ENCODE measurements around the gene WSB1. TPM values are rescaled to one million over a fixed set of nuclear protein-coding genes. Genes with fewer than 3 reads are reported as not detected.

The WSB1 gene
- total and polyA plus RNA-seq, 3 experiments from 2014 or later: 71.0 to 187 (median 72.5) TPM

DNA sequence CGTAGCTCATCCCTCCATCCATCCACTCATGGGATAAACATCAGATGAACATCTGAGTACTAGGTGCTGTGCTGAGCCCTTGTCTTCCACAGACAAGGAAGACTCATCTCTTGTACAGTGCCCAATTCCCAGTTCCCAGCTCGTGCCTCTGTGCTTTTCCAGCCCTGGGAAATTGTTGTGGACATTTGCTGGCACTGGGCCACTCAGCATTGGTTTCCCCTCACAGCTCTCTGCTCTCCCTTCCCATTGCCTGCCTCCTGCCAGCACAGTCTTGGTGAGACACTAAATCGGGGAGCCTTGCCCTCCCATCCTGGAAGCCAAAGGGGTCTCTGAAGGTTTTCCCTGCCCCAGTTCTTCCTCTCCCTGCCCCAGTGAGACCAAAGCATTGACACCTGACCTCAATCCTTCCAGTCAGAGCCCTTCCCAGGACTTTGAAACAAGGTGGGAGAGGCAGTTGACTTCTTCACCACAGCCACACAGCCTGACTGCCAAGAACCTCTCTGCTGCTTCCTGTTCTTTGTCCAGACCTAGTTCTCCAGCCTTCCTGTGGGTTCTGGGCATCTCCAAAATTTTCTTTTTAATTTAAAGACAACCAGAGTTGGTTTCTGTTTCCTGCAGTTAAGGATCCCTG, 50.2 kb downstream of the WSB1 start:
- Mint-ChIP-seq H3K27me3 (peaks cover 0 to 7% of the 10 kb centered on the region in 2 donors), H3K27ac (no peak overlapping the region), H3K4me1 (peaks cover 7 to 18% (median 9%) of the 10 kb centered on the region in 3 donors), H3K9me3 (no peaks in the 10 kb centered on the region), H3K36me3 (no peaks in the 10 kb centered on the region), H3K4me3 (no peak overlapping the region)
- POLR2A ChIA-PET: interaction anchor here (1.1 kb wide), 1 partner anchor 50 kb away, joined by 3 read pairs; no protein-coding TSS in a partner anchor
- Histone ChIP-seq H3K4me3 (ENCODE audit: low read length) (no peak overlapping the region), H3K9me3 (ENCODE audit: low read length) (no peaks in the 10 kb centered on the region), H3K27ac (ENCODE audit: low read depth, low read length) (no peak overlapping the region), H3K36me3 (ENCODE audit: insufficient read depth, low read length) (no peaks in the 10 kb centered on the region), H3K27me3 (ENCODE audit: insufficient read depth, low read length, poor library complexity, severe bottlenecking) (no peaks in the 10 kb centered on the region), H3K4me1 (ENCODE audit: insufficient read depth, low read length) (peaks cover 3% of the 10 kb centered on the region)
- CTCF ChIA-PET: interaction anchor here (1.2 to 1.7 kb wide), 2 partner anchors 11 to 256 kb away, joined by 5 to 8 read pairs; no protein-coding TSS in a partner anchor
- no peak for DNase-seq

GRCh38 chr17:27345141-27345904, 51.4 kb downstream of the WSB1 start:
- Histone ChIP-seq H3K4me1 (ENCODE audit: insufficient read depth, low read length) (peaks cover 3% of the 10 kb centered on the region), H3K9me3 (ENCODE audit: low read length) (no peaks in the 10 kb centered on the region), H3K4me3 (ENCODE audit: low read length) (no peak overlapping the region), H3K36me3 (ENCODE audit: insufficient read depth, low read length) (no peaks in the 10 kb centered on the region), H3K27me3 (ENCODE audit: insufficient read depth, low read length, poor library complexity, severe bottlenecking) (no peaks in the 10 kb centered on the region), H3K27ac (ENCODE audit: low read depth, low read length) (peak overlapping the region; percentile 47)
- Mint-ChIP-seq H3K4me1 (peaks cover 7 to 18% (median 9%) of the 10 kb centered on the region in 3 donors), H3K9me3 (no peaks in the 10 kb centered on the region), H3K27me3 (peaks cover 0 to 7% of the 10 kb centered on the region in 2 donors), H3K36me3 (no peaks in the 10 kb centered on the region), H3K4me3 (no peak overlapping the region), H3K27ac (no peak overlapping the region)
- ChIA-PET CTCF (interaction anchor here (1.2 to 1.7 kb wide), 2 partner anchors 12 to 255 kb away, joined by 5 to 8 read pairs; no protein-coding TSS in a partner anchor), POLR2A (no interaction called here)
- no peak for DNase-seq

GRCh38 chr17:27346228-27346899, 52.5 kb downstream of the WSB1 start:
- H3K36me3 Mint-ChIP-seq: no peaks in the 10 kb centered on the region
- peaks cover 7 to 18% (median 9%) of the 10 kb centered on the region in 3 donors for H3K4me1 Mint-ChIP-seq
- ChIA-PET CTCF (interaction anchor here (1.2 to 2.0 kb wide), 2 partner anchors 13 to 253 kb away, joined by 3 to 8 read pairs; no protein-coding TSS in a partner anchor), POLR2A (no interaction called here)
- peak overlapping the region; percentile 33 for H3K27ac ChIP-seq (ENCODE audit: low read depth, low read length)
- no peaks in the 10 kb centered on the region for H3K27me3 ChIP-seq (ENCODE audit: insufficient read depth, low read length, poor library complexity, severe bottlenecking)
- H3K4me3 Mint-ChIP-seq: no peak overlapping the region
- H3K27ac Mint-ChIP-seq: peak overlapping the region in 4 of 8 donors; percentile 8 to 60 (median 20)
- no peaks in the 10 kb centered on the region for H3K36me3 ChIP-seq (ENCODE audit: insufficient read depth, low read length)
- H3K27me3 Mint-ChIP-seq: peaks cover 0 to 7% of the 10 kb centered on the region in 2 donors
- no peaks in the 10 kb centered on the region for H3K9me3 ChIP-seq (ENCODE audit: low read length)
- DNase-seq: no peak
- H3K4me3 ChIP-seq (ENCODE audit: low read length): no peak overlapping the region
- no peaks in the 10 kb centered on the region for H3K9me3 Mint-ChIP-seq
- H3K4me1 ChIP-seq (ENCODE audit: insufficient read depth, low read length): peaks cover 3% of the 10 kb centered on the region

DNA sequence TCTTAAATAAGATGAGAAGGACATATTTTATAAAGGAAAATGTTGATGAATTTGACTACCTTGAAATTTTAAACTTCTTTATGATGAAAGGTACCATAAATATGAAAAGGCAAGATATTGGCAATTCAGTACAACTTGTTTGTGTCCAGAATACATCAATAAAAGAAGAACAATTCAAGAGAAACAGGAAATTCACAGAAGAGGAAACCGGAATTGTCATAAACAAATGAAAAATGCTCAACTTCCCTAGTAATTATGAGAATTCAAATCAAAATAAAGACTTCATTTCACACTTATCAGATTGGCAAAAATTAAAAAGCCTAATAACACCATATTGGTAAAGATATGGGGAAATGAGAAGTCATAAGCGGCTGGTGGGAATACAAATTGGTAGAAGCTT, 54.3 kb downstream of the WSB1 start:
- ChIA-PET POLR2A (interaction anchor here (0.6 kb wide), 1 partner anchor 17 kb away, joined by 3 read pairs; no protein-coding TSS in a partner anchor), CTCF (interaction anchor here (2.0 kb wide), 1 partner anchor 15 kb away, joined by 8 read pairs; no protein-coding TSS in a partner anchor)
- Mint-ChIP-seq H3K9me3 (no peaks in the 10 kb centered on the region), H3K4me1 (peaks cover 15 to 29% (median 24%) of the 10 kb centered on the region in 3 donors), H3K27me3 (peaks cover 0 to 7% of the 10 kb centered on the region in 2 donors), H3K36me3 (no peaks in the 10 kb centered on the region), H3K27ac (peak overlapping the region in 5 of 8 donors; percentile 52 to 74 (median 68)), H3K4me3 (peak overlapping the region; percentile 43 to 82 (median 68))
- Histone ChIP-seq H3K36me3 (ENCODE audit: insufficient read depth, low read length) (no peaks in the 10 kb centered on the region), H3K4me3 (ENCODE audit: low read length) (no peak overlapping the region), H3K27me3 (ENCODE audit: insufficient read depth, low read length, poor library complexity, severe bottlenecking) (no peaks in the 10 kb centered on the region), H3K4me1 (ENCODE audit: insufficient read depth, low read length) (peaks cover 3% of the 10 kb centered on the region), H3K27ac (ENCODE audit: low read depth, low read length) (no peak overlapping the region), H3K9me3 (ENCODE audit: low read length) (no peaks in the 10 kb centered on the region)
- no peak for DNase-seq

DNA sequence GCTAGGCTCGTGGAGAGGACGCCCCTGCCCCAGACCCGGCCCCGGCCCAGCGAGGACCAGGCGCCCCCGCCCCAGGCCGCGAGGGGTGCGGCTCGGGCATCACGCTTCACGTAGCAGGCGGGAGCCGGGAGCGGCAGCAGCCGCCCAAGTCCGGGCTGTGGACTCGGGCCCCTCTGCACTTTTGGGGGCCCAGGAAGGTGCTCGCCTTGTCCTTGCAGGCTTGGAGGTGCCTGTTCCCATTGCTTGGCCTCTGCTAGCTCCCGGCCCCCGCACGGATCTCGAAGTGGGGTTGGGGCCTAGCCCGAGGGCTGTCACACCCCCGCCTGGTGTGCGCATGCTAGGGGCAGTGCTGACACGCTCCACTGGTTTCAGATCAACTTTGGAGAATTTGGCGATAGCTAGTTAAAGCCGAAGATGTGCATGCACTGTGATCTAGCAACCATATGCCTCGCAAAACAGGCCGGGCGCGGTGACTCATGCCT, 55.7 kb downstream of the WSB1 start:
- Histone ChIP-seq H3K4me1 (ENCODE audit: insufficient read depth, low read length) (peaks cover 10% of the 10 kb centered on the region), H3K9me3 (ENCODE audit: low read length) (no peaks in the 10 kb centered on the region), H3K4me3 (ENCODE audit: low read length) (no peak overlapping the region), H3K36me3 (ENCODE audit: insufficient read depth, low read length) (no peaks in the 10 kb centered on the region), H3K27me3 (ENCODE audit: insufficient read depth, low read length, poor library complexity, severe bottlenecking) (no peaks in the 10 kb centered on the region), H3K27ac (ENCODE audit: low read depth, low read length) (no peak overlapping the region)
- Mint-ChIP-seq H3K27me3 (no peaks in the 10 kb centered on the region), H3K27ac (peak overlapping the region in 3 of 8 donors; percentile 17 to 83 (median 74)), H3K36me3 (no peaks in the 10 kb centered on the region), H3K9me3 (no peaks in the 10 kb centered on the region), H3K4me3 (peak overlapping the region in 2 of 7 donors; percentile 24 to 54), H3K4me1 (peaks cover 22 to 36% (median 36%) of the 10 kb centered on the region in 3 donors)
- CTCF ChIA-PET: interaction anchor here (0.6 to 7.3 kb wide), 7 partner anchors 13 to 253 kb away, joined by 3 to 78 read pairs (median 3); no protein-coding TSS in a partner anchor
- no peak for DNase-seq
- POLR2A ChIA-PET: no interaction called here

DNA sequence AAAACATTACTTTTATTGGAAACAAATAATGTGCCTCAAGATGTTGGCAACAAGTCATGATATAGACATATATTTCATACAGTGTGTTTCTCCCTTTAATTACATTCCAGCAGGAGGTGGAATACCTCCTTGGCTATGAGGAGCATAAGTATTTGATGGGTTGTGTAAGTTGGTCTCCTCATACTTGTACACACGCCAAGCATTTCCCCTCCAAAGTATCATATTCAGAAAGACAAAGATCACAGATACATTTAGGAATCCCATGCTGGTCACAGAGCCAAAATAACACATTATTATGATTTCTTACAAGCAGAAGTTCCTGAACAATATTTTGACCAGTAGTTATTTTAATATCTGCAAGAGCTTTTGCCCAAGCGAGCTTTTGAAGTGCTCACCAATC, 57.8 kb downstream of the WSB1 start:
- Mint-ChIP-seq H3K27ac (peak overlapping the region in 7 of 8 donors; percentile 12 to 95 (median 45)), H3K9me3 (no peaks in the 10 kb centered on the region), H3K36me3 (no peaks in the 10 kb centered on the region), H3K4me1 (peaks cover 20 to 40% (median 31%) of the 10 kb centered on the region in 3 donors), H3K4me3 (peak overlapping the region in 3 of 7 donors; percentile 3 to 60 (median 13)), H3K27me3 (no peaks in the 10 kb centered on the region)
- H3K4me1 ChIP-seq (ENCODE audit: insufficient read depth, low read length): peaks cover 11% of the 10 kb centered on the region
- ChIA-PET CTCF (interaction anchor here (1.2 to 7.3 kb wide), 5 partner anchors 36 to 303 kb away, joined by 3 to 78 read pairs (median 5); partner anchors contain the start of gene WSB1), POLR2A (interaction anchor here (0.9 kb wide), 1 partner anchor 57 kb away, joined by 3 read pairs; the partner anchor contains the start of gene WSB1)
- no peak overlapping the region for H3K4me3 ChIP-seq (ENCODE audit: low read length)
- H3K9me3 ChIP-seq (ENCODE audit: low read length): no peaks in the 10 kb centered on the region
- no peaks in the 10 kb centered on the region for H3K36me3 ChIP-seq (ENCODE audit: insufficient read depth, low read length)
- H3K27me3 ChIP-seq (ENCODE audit: insufficient read depth, low read length, poor library complexity, severe bottlenecking): no peaks in the 10 kb centered on the region
- DNase-seq: no peak
- no peak overlapping the region for H3K27ac ChIP-seq (ENCODE audit: low read depth, low read length)

DNA sequence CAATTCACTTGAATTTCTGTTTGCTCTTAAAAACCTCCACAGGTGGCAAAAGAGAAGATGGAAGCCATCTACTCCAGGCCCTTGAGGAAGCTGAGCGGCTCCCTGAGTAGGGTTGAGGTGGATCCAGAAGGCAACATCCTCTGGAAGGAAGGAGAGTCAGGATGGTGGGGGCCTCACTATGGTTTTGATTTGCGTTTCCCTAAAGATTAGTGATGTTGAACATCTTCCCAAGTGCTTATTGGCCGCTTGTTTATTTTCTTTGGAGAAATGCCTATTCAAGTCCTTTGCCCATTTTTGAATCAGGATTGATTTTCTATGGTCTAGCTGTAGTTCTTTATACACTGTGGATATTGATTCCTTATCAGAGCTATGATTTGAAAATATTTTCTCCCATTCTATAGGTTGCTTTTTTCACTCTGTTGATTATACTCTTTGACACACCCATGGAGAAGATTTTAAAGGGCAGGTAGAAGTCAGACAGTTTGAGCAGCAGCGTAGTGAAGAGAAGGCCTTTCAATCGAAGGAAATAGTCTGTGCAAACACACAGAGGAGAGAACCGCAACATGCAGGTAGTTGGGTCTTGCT, 58.6 kb downstream of the WSB1 start:
- Mint-ChIP-seq H3K27ac (peak overlapping the region; percentile 51 to 95 (median 86)), H3K27me3 (no peaks in the 10 kb centered on the region), H3K4me1 (peaks cover 20 to 40% (median 31%) of the 10 kb centered on the region in 3 donors), H3K36me3 (no peaks in the 10 kb centered on the region), H3K4me3 (peak overlapping the region; percentile 60 to 94 (median 81)), H3K9me3 (no peaks in the 10 kb centered on the region)
- Histone ChIP-seq H3K4me3 (ENCODE audit: low read length) (no peak overlapping the region), H3K4me1 (ENCODE audit: insufficient read depth, low read length) (peaks cover 11% of the 10 kb centered on the region), H3K27me3 (ENCODE audit: insufficient read depth, low read length, poor library complexity, severe bottlenecking) (no peaks in the 10 kb centered on the region), H3K27ac (ENCODE audit: low read depth, low read length) (peak overlapping the region; percentile 90), H3K9me3 (ENCODE audit: low read length) (no peaks in the 10 kb centered on the region), H3K36me3 (ENCODE audit: insufficient read depth, low read length) (no peaks in the 10 kb centered on the region)
- ChIA-PET POLR2A (interaction anchor here (0.9 kb wide), 1 partner anchor 58 kb away, joined by 3 read pairs; the partner anchor contains the start of gene WSB1), CTCF (interaction anchor here (1.2 to 7.3 kb wide), 5 partner anchors 35 to 302 kb away, joined by 3 to 78 read pairs (median 5); partner anchors contain the start of gene WSB1)
- DNase-seq: no peak
